Fibroblast of lung (primary cell): ENCODE results near the gene XKR3. TPM values are rescaled to one million over a fixed set of nuclear protein-coding genes. Genes with fewer than 3 reads are reported as not detected.

Source experiments
- DNase-seq, 2 donors: peaks; one replicate each; pipeline versions ENCODE4 v3.0.0 to v3.0.0-alpha.2; 2010; ENCODE audit warnings: low read depth in 2 of 2
- H2AFZ ChIP-seq: 2 replicates; pipeline ENCODE4 v1.5.1; 2012; ENCODE audit warnings: low read length, control low read depth, inconsistent platforms
- H3K27ac ChIP-seq: 2 replicates; pipeline ENCODE4 v1.5.1; 2011; ENCODE audit warnings: low read length, control low read depth; ENCODE audit not compliant: insufficient read depth
- H3K27me3 ChIP-seq: 2 replicates; pipeline ENCODE4 v1.5.1; 2011; ENCODE audit warnings: mild to moderate bottlenecking, low read length; ENCODE audit not compliant: control insufficient read depth, insufficient read depth
- H3K36me3 ChIP-seq: 2 replicates; pipeline ENCODE4 v1.5.1; 2011; ENCODE audit warnings: low read length; ENCODE audit not compliant: control insufficient read depth, insufficient read depth
- H3K4me1 ChIP-seq: 2 replicates; pipeline ENCODE4 v1.5.1; 2011; ENCODE audit warnings: low read length; ENCODE audit not compliant: control insufficient read depth, insufficient read depth; ENCODE audit errors: extremely low read depth
- H3K4me2 ChIP-seq: 2 replicates; pipeline ENCODE4 v1.5.1; 2011; ENCODE audit warnings: low read length, control low read depth; ENCODE audit not compliant: insufficient read depth; ENCODE audit errors: extremely low read depth
- H3K4me3 ChIP-seq, 4 experiments: fragments of 200-600 bp in 1 of 4; sonication (generic) in 1 of 4; replicated peaks in 1 of 4; 2 replicates each; pipeline ENCODE4 v1.5.1; 2011 to 2016; ENCODE audit warnings: low read length in 4 of 4, low read depth in 3 of 4, mild to moderate bottlenecking in 3 of 4, control low read depth in 2 of 4, inconsistent platforms in 1 of 4, mixed read lengths in 1 of 4; ENCODE audit not compliant: insufficient read depth in 1 of 4; ENCODE audit errors: control extremely low read depth in 1 of 4
- H3K79me2 ChIP-seq: 2 replicates; pipeline ENCODE4 v1.5.1; 2012; ENCODE audit warnings: mild to moderate bottlenecking, low read length, inconsistent platforms; ENCODE audit not compliant: control insufficient read depth, insufficient read depth
- H3K9ac ChIP-seq: 2 replicates; pipeline ENCODE4 v1.5.1; 2011; ENCODE audit warnings: mild to moderate bottlenecking, low read length, control low read depth; ENCODE audit not compliant: insufficient read depth
- H3K9me3 ChIP-seq: 2 replicates; pipeline ENCODE4 v1.5.1; 2012; ENCODE audit warnings: low read depth, low read length; ENCODE audit not compliant: control insufficient read depth, insufficient read depth
- H4K20me1 ChIP-seq: 2 replicates; pipeline ENCODE4 v1.5.1; 2011; ENCODE audit warnings: low read length; ENCODE audit not compliant: control insufficient read depth, insufficient read depth; ENCODE audit errors: extremely low read depth
- CTCF ChIP-seq, 2 donors: IDR thresholded peaks in 1 of 2; conservative IDR thresholded peaks in 1 of 2; 1 replicate in 1 of 2; 2 replicates in 1 of 2; pipeline ENCODE4 v1.5.1; 2011 to 2012; ENCODE audit warnings: low read length in 2 of 2, control low read depth in 1 of 2, inconsistent platforms in 1 of 2, low read depth in 1 of 2, mild to moderate bottlenecking in 1 of 2
- EZH2 ChIP-seq: IDR thresholded peaks from 2 replicates; pipeline ENCODE4 v1.5.1; 2012; ENCODE audit warnings: low read length, control low read depth, mild to moderate bottlenecking; ENCODE audit errors: missing control alignments
- polyA plus RNA-seq, 2 donors: library from polyadenylated mRNA; depleted of rRNA in 1 of 2; stranded (reverse) in 1 of 2; unstranded in 1 of 2; fragments of >200 nt; gene quantifications; 2 replicates each; pipeline ENCODE4 v1.2.1, GENCODE V29; 2011 to 2012; ENCODE audit warnings: missing spikeins in 1 of 2
- total RNA-seq: library from RNA; depleted of rRNA; stranded (reverse); fragments of >200 nt; gene quantifications from 2 replicates; pipeline ENCODE4 v1.2.1, GENCODE V29; 2014

The XKR3 gene
- total and polyA plus RNA-seq, 2 donors (not counting 1 experiment from before 2014, with no cell fraction given): 0.17 TPM; not detected in 1

DNA sequence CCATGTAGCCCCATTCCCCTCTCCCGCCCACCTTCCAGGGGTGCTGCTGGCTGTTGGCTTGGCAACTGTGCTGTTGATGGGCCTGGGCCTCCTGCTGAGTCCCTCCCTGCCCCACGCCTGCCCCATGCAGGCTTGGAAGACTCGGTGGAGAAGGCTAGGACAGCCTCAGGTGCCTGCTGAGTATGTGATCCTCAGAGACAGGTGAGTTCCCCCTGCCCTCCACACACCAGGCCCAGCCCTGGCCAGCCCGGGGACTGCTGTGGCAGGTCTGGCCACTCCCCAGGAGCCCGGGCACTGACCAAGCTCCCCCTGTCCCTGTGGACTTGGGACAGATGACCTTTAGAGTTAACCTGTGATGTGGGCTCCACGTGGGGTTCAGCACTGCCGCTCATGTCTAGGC lies 20.7 kb upstream of the XKR3 start:
- H2AFZ ChIP-seq: no peak overlapping the region
- no peaks in the 10 kb centered on the region for H4K20me1 ChIP-seq
- no peak overlapping the region for H3K4me2 ChIP-seq
- no peaks in the 10 kb centered on the region for H3K9me3 ChIP-seq
- DNase-seq: no peak
- no peaks in the 10 kb centered on the region for H3K79me2 ChIP-seq
- H3K36me3 ChIP-seq: no peaks in the 10 kb centered on the region
- no peak for TF ChIP-seq EZH2
- TF ChIP-seq CTCF (conservative IDR thresholded peaks at IDR 0.05 in 1 of 2, IDR thresholded peaks at IDR 0.05 in 1 of 2; ENCODE audit: low read depth in 1 of 2, low read length in 2 of 2): no peak
- H3K4me3 ChIP-seq: no peak overlapping the region
- H3K4me1 ChIP-seq: no peaks in the 10 kb centered on the region
- no peak overlapping the region for H3K27ac ChIP-seq
- no peak overlapping the region for H3K9ac ChIP-seq
- H3K27me3 ChIP-seq: no peaks in the 10 kb centered on the region

DNA sequence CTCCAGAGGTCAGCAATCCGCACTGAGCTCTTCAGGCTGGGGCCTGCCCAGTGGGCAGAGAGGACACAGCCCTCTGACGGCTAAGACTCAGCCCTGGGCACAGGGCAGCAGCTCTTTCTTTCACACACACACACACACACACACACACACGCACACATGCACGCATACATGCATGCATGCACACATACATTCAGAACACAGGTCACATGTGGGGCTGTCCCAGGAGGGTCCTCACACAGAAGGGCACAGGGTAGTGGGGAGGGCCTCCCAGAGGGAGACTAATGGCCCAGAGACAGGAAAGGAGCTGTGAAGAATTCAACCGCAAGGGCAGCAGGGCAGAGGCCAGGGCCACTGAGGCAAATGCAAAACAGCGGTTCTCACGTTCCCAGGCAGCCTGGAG lies 20.3 kb upstream of the XKR3 start:
- no peaks in the 10 kb centered on the region for H3K4me1 ChIP-seq
- H3K4me2 ChIP-seq: no peak overlapping the region
- H3K27ac ChIP-seq: no peak overlapping the region
- no peaks in the 10 kb centered on the region for H3K79me2 ChIP-seq
- H3K36me3 ChIP-seq: no peaks in the 10 kb centered on the region
- no peak for DNase-seq
- no peaks in the 10 kb centered on the region for H3K9me3 ChIP-seq
- H3K9ac ChIP-seq: no peak overlapping the region
- H3K4me3 ChIP-seq: no peak overlapping the region
- TF ChIP-seq EZH2 (no peak), CTCF (conservative IDR thresholded peaks at IDR 0.05 in 1 of 2, IDR thresholded peaks at IDR 0.05 in 1 of 2; ENCODE audit: low read depth in 1 of 2, low read length in 2 of 2) (no peak)
- no peaks in the 10 kb centered on the region for H4K20me1 ChIP-seq
- H2AFZ ChIP-seq: no peak overlapping the region
- no peaks in the 10 kb centered on the region for H3K27me3 ChIP-seq

DNA sequence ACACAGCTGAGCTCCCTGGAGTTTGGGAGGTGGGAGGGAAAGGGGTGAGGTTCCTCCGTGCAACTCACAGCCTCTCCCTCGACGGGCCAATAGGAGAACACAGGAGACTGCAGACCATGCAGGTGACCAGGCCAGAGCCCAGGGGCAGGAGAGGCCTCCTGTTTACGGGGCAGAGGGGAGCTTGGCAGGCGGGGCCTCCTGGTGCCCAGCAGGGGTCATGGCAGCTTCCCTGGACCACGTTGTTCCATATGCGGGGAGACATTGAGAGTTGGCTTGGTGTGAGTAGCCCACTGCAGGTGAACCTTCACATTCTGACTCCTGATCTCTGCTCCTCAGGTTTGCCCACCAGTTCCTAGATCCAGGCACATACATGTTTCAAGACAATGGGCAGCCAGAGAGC lies 19.3 kb upstream of the XKR3 start:
- H2AFZ ChIP-seq: no peak overlapping the region
- no peak overlapping the region for H3K4me3 ChIP-seq
- DNase-seq: no peak
- H3K4me1 ChIP-seq: no peaks in the 10 kb centered on the region
- TF ChIP-seq CTCF (conservative IDR thresholded peaks at IDR 0.05 in 1 of 2, IDR thresholded peaks at IDR 0.05 in 1 of 2; ENCODE audit: low read depth in 1 of 2, low read length in 2 of 2): no peak
- TF ChIP-seq EZH2: no peak
- no peaks in the 10 kb centered on the region for H3K79me2 ChIP-seq
- H4K20me1 ChIP-seq: no peaks in the 10 kb centered on the region
- no peaks in the 10 kb centered on the region for H3K27me3 ChIP-seq
- no peaks in the 10 kb centered on the region for H3K9me3 ChIP-seq
- no peak overlapping the region for H3K4me2 ChIP-seq
- no peak overlapping the region for H3K9ac ChIP-seq
- no peaks in the 10 kb centered on the region for H3K36me3 ChIP-seq
- H3K27ac ChIP-seq: no peak overlapping the region
